Activated CD4-positive, alpha-beta T cell treated with anti-CD3 and anti-CD28 coated beads for 48 hours (primary cell): Measurements from ENCODE around the gene GGTLC1.
"Not testable (repeated sequence)": the region's sequence is repeated elsewhere in the genome, so short reads cannot be mapped to it uniquely, and the experiment has no call there.

ENCODE experiments used
- DNase-seq: peaks from one replicate; pipeline ENCODE4 v3.0.0-alpha.2; 2020

Gene GGTLC1

GRCh38 chr20:23988561-23988960, at the start of gene GGTLC1:
Gene GGTLC1 (minus strand): TSS chr20:23988779. CDS start chr20:23986611, 2,168 bp downstream.
- no peak for DNase-seq

- no peak for DNase-seq
Measured at GRCh38 chr20:24034820-24035219, 46.2 kb upstream of the GGTLC1 start.

- DNase-seq: no peak
Measured at GRCh38 chr20:24033565-24033964, 45.0 kb upstream of the GGTLC1 start.

- peak; percentile 27 for DNase-seq
Measured at GRCh38 chr20:24033151-24033550, 44.6 kb upstream of the GGTLC1 start.

- no peak for DNase-seq
Measured at GRCh38 chr20:24032400-24032898, 43.9 kb upstream of the GGTLC1 start.

- DNase-seq: peak; percentile 78
Measured at GRCh38 chr20:24027229-24027628, 38.6 kb upstream of the GGTLC1 start.

GRCh38 chr20:24022621-24023180, 34.1 kb upstream of the GGTLC1 start:
- DNase-seq: no peak

GRCh38 chr20:24018796-24019195, 30.2 kb upstream of the GGTLC1 start:
- no peak for DNase-seq

GRCh38 chr20:24017458-24017755, 28.8 kb upstream of the GGTLC1 start:
- no peak for DNase-seq

- peak; percentile 26 for DNase-seq
Measured at GRCh38 chr20:24016607-24017457, 28.3 kb upstream of the GGTLC1 start.

GRCh38 chr20:24013953-24014352, 25.4 kb upstream of the GGTLC1 start:
- DNase-seq: no peak

- no peak for DNase-seq
Measured at GRCh38 chr20:24011282-24011681, 22.7 kb upstream of the GGTLC1 start.

GRCh38 chr20:24007758-24008157, 19.2 kb upstream of the GGTLC1 start:
- DNase-seq: no peak

- DNase-seq: no peak
Measured at GRCh38 chr20:24007073-24007595, 18.6 kb upstream of the GGTLC1 start.

- DNase-seq: no peak
Measured at GRCh38 chr20:24006626-24007025, 18.0 kb upstream of the GGTLC1 start.

- DNase-seq: no peak
Measured at GRCh38 chr20:24004471-24004870, 15.9 kb upstream of the GGTLC1 start.

- DNase-seq: no peak
Measured at GRCh38 chr20:24002896-24003295, 14.3 kb upstream of the GGTLC1 start.

- no peak for DNase-seq
Measured at GRCh38 chr20:24001712-24002405, 13.3 kb upstream of the GGTLC1 start.

GRCh38 chr20:23998844-23999243, 10.3 kb upstream of the GGTLC1 start:
- no peak for DNase-seq

GRCh38 chr20:23998392-23998791, 9.8 kb upstream of the GGTLC1 start:
- no peak for DNase-seq

- DNase-seq: peak; percentile 75
Measured at GRCh38 chr20:23995905-23996666, 7.5 kb upstream of the GGTLC1 start.

GRCh38 chr20:23995291-23995690, 6.7 kb upstream of the GGTLC1 start:
- not testable (repeated sequence) for DNase-seq
